GM12878 (cell line): ENCODE results near the gene ACACB. TPM values are rescaled to one million over a fixed set of nuclear protein-coding genes. Genes with fewer than 3 reads are reported as not detected.

Source experiments
- ATAC-seq: fragments of 200-7000 bp; cut with Tn5 transposase; 3 replicates; pipeline ENCODE4 v1.9.1; 2020; ENCODE audit warnings: mild to moderate bottlenecking, moderate library complexity
- BruUV-seq: library from RNA; stranded (reverse); fragments of 400-500 nt; replicated peaks from 2 replicates; lab custom pipeline; 2021; lab: Mats Ljungman, UMichigan
- CTCF ChIA-PET: fragments of 300-600 bp; sonication (Branson Sonifier 250); formaldehyde crosslinking; extraction: SDS; loops from one replicate; lab custom pipeline; 2021; ENCODE audit warnings: inconsistent platforms; lab: Yijun Ruan, JAX
- POLR2A ChIA-PET: fragments of 350-600 bp; formaldehyde crosslinking; extraction: SDS; loops from one replicate; lab custom pipeline; 2021; ENCODE audit warnings: inconsistent platforms; lab: Charles Lee
- RAD21 ChIA-PET: fragments of 300-600 bp; sonication (Branson Sonifier 250); formaldehyde crosslinking; loops from one replicate; lab custom pipeline; 2023; ENCODE audit warnings: antibody characterized with exemption; ENCODE audit not compliant: unreplicated experiment; lab: Charles Lee
- SMC1A ChIA-PET: fragments of 300-600 bp; sonication (Branson Sonifier 250); formaldehyde crosslinking; loops from one replicate; lab custom pipeline; 2023; ENCODE audit not compliant: unreplicated experiment, uncharacterized antibody; lab: Charles Lee
- DNase-seq: peaks from one replicate; pipeline ENCODE4 v3.0.0-alpha.2; 2011; ENCODE audit warnings: low read depth, low spot score
- FAIRE-seq: peaks from 3 replicates; lab custom pipeline; 2011; peaks lifted over from hg19 to GRCh38; lab: Jason Lieb, UNC
- H2AFZ ChIP-seq: 2 replicates; pipeline ENCODE4 v1.6.0; 2011; ENCODE audit warnings: low read depth, low read length, control low read depth; ENCODE audit not compliant: control insufficient read depth
- H3K27ac ChIP-seq: 2 replicates; pipeline ENCODE4 v1.5.1; 2011; ENCODE audit warnings: control low read depth; ENCODE audit not compliant: control insufficient read depth, insufficient read depth
- H3K27me3 ChIP-seq, 2 experiments: replicated peaks in 1 of 2; 2 replicates each; pipeline versions ENCODE4 v1.6.0 to v1.6.1; 2011; ENCODE audit warnings: low read length in 1 of 2; ENCODE audit not compliant: control insufficient read depth in 2 of 2, insufficient read depth in 2 of 2
- H3K36me3 ChIP-seq, 2 experiments: 2 replicates each; pipeline ENCODE4 v1.5.1; 2011; ENCODE audit warnings: low read length in 1 of 2; ENCODE audit not compliant: control insufficient read depth in 2 of 2, insufficient read depth in 2 of 2
- H3K4me1 ChIP-seq: 2 replicates; pipeline ENCODE4 v1.6.1; 2011; ENCODE audit warnings: mild to moderate bottlenecking, low read length, moderate library complexity, mixed read lengths; ENCODE audit not compliant: control insufficient read depth, insufficient read depth
- H3K4me2 ChIP-seq: 2 replicates; pipeline ENCODE4 v1.6.0; 2011; ENCODE audit warnings: control low read depth; ENCODE audit not compliant: control insufficient read depth, insufficient read depth
- H3K4me3 ChIP-seq: fragments of 200-600 bp; sonication (generic); 2 replicates; pipeline ENCODE4 v1.5.1; 2016
- H3K79me2 ChIP-seq: 2 replicates; pipeline ENCODE4 v1.6.0; 2011; ENCODE audit warnings: low read length; ENCODE audit not compliant: control insufficient read depth, insufficient read depth
- H3K9ac ChIP-seq: 2 replicates; pipeline ENCODE4 v1.8.0; 2011; ENCODE audit warnings: low read length, control low read depth, mixed read lengths; ENCODE audit not compliant: control insufficient read depth, insufficient read depth
- H3K9me3 ChIP-seq: replicated peaks from 3 replicates; pipeline ENCODE4 v1.5.1; 2011; ENCODE audit warnings: mild to moderate bottlenecking, low read length; ENCODE audit not compliant: control insufficient read depth, insufficient read depth
- H4K20me1 ChIP-seq: 2 replicates; pipeline ENCODE4 v1.6.0; 2011; ENCODE audit not compliant: control insufficient read depth, insufficient read depth
- BACH1 ChIP-seq: fragments of 450-650 bp; IDR thresholded peaks from 2 replicates; pipeline ENCODE4 v1.6.1; 2017; ENCODE audit warnings: mild to moderate bottlenecking, borderline replicate concordance
- BMI1 ChIP-seq: fragments of 450-650 bp; IDR thresholded peaks from 2 replicates; pipeline ENCODE4 v1.6.1; 2016; ENCODE audit warnings: mild to moderate bottlenecking, moderate library complexity, borderline replicate concordance
- BRCA1 ChIP-seq: IDR thresholded peaks from 2 replicates; pipeline ENCODE4 v1.6.1; 2011; ENCODE audit warnings: low read depth, low read length, improper control_type of control experiment
- CHD1 ChIP-seq: IDR thresholded peaks from 2 replicates; pipeline ENCODE4 v1.6.1; 2012; ENCODE audit warnings: low read depth, low read length, improper control_type of control experiment
- DPF2 ChIP-seq: fragments of 450-650 bp; IDR thresholded peaks from 2 replicates; pipeline ENCODE4 v1.6.1; 2017; ENCODE audit warnings: mild to moderate bottlenecking
- GATAD2B ChIP-seq: fragments of 450-650 bp; conservative IDR thresholded peaks from 2 replicates; pipeline ENCODE4 v1.6.1; 2017; ENCODE audit warnings: low read depth, mild to moderate bottlenecking, moderate library complexity
- HDAC6 ChIP-seq: fragments of 200-600 bp; sonication (generic); IDR thresholded peaks from one replicate; pipeline ENCODE4 v1.8.0; 2017; ENCODE audit warnings: antibody characterized with exemption; ENCODE audit not compliant: unreplicated experiment
- LARP7 ChIP-seq: fragments of 450-650 bp; IDR thresholded peaks from 2 replicates; pipeline ENCODE4 v1.6.1; 2017; ENCODE audit warnings: mild to moderate bottlenecking
- PAX8 ChIP-seq: fragments of 450-650 bp; IDR thresholded peaks from 2 replicates; pipeline ENCODE4 v1.6.1; 2017; ENCODE audit warnings: mild to moderate bottlenecking, moderate library complexity
- RCOR1 ChIP-seq: conservative IDR thresholded peaks from 2 replicates; pipeline ENCODE4 v1.6.1; 2012; ENCODE audit warnings: low read depth, low read length, improper control_type of control experiment
- SREBF2 ChIP-seq: IDR thresholded peaks from 2 replicates; pipeline ENCODE4 v1.6.1; 2012; ENCODE audit warnings: mild to moderate bottlenecking, low read length
- WRNIP1 ChIP-seq: IDR thresholded peaks from 2 replicates; pipeline ENCODE4 v1.6.1; 2011; ENCODE audit warnings: low read depth, low read length, improper control_type of control experiment, borderline replicate concordance
- WGBS: methylation state at CpG from one replicate; pipeline ENCODE4 v1.1.6; 2016; ENCODE audit warnings: low lambda C conversion rate; ENCODE audit not compliant: insufficient replicate concordance, insufficient coverage; ENCODE audit errors: missing lambda C conversion rate; 5-methylcytosine and 5-hydroxymethylcytosine counted together
- in situ Hi-C: fragments of 300-500 bp; cut with MboI; formaldehyde crosslinking; loops from 9 replicates; pipeline ENCODE4 v1.14.3; 2018; ENCODE audit warnings: mixed read lengths
- intact Hi-C: fragments of 100-400 bp; cut with micrococcal nuclease; formaldehyde crosslinking; loops from one replicate; pipeline ENCODE4 v1.14.2; 2022; ENCODE audit not compliant: unreplicated experiment
- polyA plus RNA-seq, 11 experiments: library from polyadenylated mRNA; depleted of rRNA in 4 of 11; unstranded in 6 of 11; stranded (reverse) in 5 of 11; fragments of >200 nt; fragmentation: Nextera tagmentation in 4 of 11; fragmentation: Illumina TruSeq in 1 of 11; extraction: Ambion mirVana in 4 of 11; extraction: Trizol in 1 of 11; gene quantifications; 1 replicate in 1 of 11; 2 replicates in 10 of 11; pipeline versions ENCODE4 v1.2.1 to v1.2.3, GENCODE V29; 2011 to 2016; ENCODE audit warnings: inconsistent platforms in 2 of 11, missing spikeins in 2 of 11, low read depth in 1 of 11
- total RNA-seq, 4 experiments: library from RNA; depleted of rRNA in 3 of 4; stranded (reverse); fragments of >200 nt in 3 of 4; fragmentation: Illumina TruSeq in 1 of 4; extraction: Trizol in 1 of 4; gene quantifications; 2 replicates each; pipeline versions ENCODE4 v1.2.1 to v1.2.3, GENCODE V29; 2013 to 2021
- TF ChIP-seq, protein P1 (sequence below): fragments of 450-650 bp; IDR thresholded peaks from 2 replicates; pipeline ENCODE4 v1.6.1; 2017; ENCODE audit warnings: mild to moderate bottlenecking

The ACACB gene
- total and polyA plus RNA-seq, 10 of the 15 experiments (the other 5 are each of a cell fraction or from before 2014, with no cell fraction given) = 0.05 to 1.9 (median 0.38) TPM; not detected in 2

GRCh38 chr12:109263439-109263838 is 147.1 kb downstream of the ACACB start:
- no peak for FAIRE-seq
- no peak overlapping the region for H3K27ac ChIP-seq
- intact Hi-C loops (no loop called here), in situ Hi-C loops (no loop called here)
- no peaks in the 10 kb centered on the region; a peak in 1 of 4 replicates for H3K36me3 ChIP-seq
- no peak overlapping the region for H2AFZ ChIP-seq
- no peaks in the 10 kb centered on the region for H3K79me2 ChIP-seq
- H3K27me3 ChIP-seq = no peaks in the 10 kb centered on the region; a peak in 1 of 4 replicates
- no peak for TF ChIP-seq BMI1
- TF ChIP-seq WRNIP1 = no peak
- TF ChIP-seq, protein P1, sequence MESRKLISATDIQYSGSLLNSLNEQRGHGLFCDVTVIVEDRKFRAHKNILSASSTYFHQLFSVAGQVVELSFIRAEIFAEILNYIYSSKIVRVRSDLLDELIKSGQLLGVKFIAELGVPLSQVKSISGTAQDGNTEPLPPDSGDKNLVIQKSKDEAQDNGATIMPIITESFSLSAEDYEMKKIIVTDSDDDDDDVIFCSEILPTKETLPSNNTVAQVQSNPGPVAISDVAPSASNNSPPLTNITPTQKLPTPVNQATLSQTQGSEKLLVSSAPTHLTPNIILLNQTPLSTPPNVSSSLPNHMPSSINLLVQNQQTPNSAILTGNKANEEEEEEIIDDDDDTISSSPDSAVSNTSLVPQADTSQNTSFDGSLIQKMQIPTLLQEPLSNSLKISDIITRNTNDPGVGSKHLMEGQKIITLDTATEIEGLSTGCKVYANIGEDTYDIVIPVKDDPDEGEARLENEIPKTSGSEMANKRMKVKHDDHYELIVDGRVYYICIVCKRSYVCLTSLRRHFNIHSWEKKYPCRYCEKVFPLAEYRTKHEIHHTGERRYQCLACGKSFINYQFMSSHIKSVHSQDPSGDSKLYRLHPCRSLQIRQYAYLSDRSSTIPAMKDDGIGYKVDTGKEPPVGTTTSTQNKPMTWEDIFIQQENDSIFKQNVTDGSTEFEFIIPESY = no peak
- no peak for TF ChIP-seq LARP7
- TF ChIP-seq RCOR1 = no peak
- TF ChIP-seq DPF2 = no peak
- TF ChIP-seq CHD1 = no peak
- TF ChIP-seq PAX8 = no peak
- no peak for TF ChIP-seq HDAC6
- TF ChIP-seq SREBF2 = no peak
- no peak for TF ChIP-seq BRCA1
- no peak for TF ChIP-seq BACH1
- TF ChIP-seq GATAD2B = no peak
- no peaks in the 10 kb centered on the region for H3K4me1 ChIP-seq
- no peak overlapping the region for H3K9ac ChIP-seq
- POLR2A ChIA-PET = interaction anchor here (0.6 kb wide), 1 partner anchor 103 kb away, joined by 4 read pairs; no protein-coding TSS in a partner anchor
- 46% methylated on average over 3 of the region's 3 CpGs for WGBS
- H3K4me3 ChIP-seq = no peak overlapping the region
- DNase-seq = no peak
- no peak overlapping the region for H3K4me2 ChIP-seq
- CTCF ChIA-PET = interaction anchor here (0.7 to 5.2 kb wide), 9 partner anchors 8 to 160 kb away, joined by 3 to 48 read pairs (median 3); no protein-coding TSS in a partner anchor
- BruUV-seq = no TSS peak
- RAD21 ChIA-PET = interaction anchor here (1.0 to 2.6 kb wide), 3 partner anchors 11 to 131 kb away, joined by 3 to 14 read pairs (median 8); no protein-coding TSS in a partner anchor
- no peaks in the 10 kb centered on the region for H3K9me3 ChIP-seq
- H4K20me1 ChIP-seq = no peaks in the 10 kb centered on the region
- SMC1A ChIA-PET = interaction anchor here (0.5 to 2.1 kb wide), 4 partner anchors 85 to 130 kb away, joined by 3 to 8 read pairs (median 6); no protein-coding TSS in a partner anchor
- no peak for ATAC-seq
